Activated CD4-positive, alpha-beta T cell treated with anti-CD3 and anti-CD28 coated beads, Interleukin-2, amount 50 U/mL, for 24 hours (primary cell): ENCODE results near the gene TEKT3.

Experiments used
- DNase-seq, 2 donors: peaks; one replicate each; pipeline ENCODE4 v3.0.0-alpha.2; 2020; ENCODE audit warnings: low read depth in 1 of 2, low spot score in 1 of 2

Gene TEKT3

DNA sequence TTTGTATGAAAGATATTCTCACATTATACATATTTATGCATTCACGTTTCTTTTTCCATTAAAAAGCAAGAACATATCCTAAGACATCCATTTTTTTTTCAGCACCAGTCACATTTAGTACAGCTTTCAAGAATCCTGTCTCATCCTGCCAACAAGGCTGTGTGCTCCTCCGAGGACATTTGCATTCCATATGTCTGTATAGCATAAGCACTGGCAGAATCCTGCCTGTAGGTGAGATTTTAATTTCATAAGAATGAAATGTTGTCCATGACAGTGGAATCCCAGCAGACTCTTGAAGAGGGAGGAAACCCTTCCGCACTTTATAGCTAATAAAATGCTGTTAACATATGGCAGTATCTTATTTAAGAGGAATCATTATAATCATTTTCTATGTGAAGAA, 73.4 kb downstream of the TEKT3 start:
- no peak for DNase-seq

DNA sequence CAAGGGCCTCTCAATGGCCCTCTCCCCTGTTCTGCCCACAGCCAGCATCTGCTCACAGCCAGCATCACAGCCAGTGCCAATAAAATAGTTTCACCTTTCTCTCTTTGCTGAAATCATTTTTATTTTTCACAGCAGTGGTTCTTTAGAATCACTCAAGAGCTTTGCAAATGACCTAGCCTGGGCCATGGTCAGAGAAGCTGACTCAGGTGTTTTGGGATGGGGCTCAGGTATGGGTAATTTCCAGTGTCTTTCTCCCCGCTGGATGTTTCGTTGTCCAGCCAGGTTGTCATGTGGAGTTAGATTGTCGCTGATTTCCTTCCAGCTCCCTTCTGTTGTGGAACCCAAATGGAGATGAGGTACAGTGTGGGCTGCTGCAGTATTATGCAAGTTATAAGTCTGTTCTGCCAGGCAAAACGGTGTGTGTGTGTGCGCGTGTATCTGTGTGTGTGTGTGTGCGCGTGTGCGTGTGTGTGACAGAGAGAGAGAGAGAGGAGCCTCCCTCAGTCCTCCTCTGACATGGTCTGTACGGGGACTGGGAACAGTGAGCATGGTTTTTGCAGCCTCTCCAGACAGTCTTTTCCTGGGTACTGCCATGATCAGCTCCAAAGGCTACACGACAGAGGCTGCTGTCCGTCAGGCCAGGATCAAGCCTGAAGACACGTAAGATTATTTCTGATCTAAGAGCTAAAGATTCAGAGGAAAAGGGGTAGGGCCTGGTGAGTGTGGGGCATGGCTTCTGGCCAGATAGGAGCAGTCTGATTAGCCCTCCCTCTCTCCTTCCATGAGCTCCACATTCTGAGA, 74.9 kb downstream of the TEKT3 start:
- no peak for DNase-seq

GRCh38 chr17:15265131-15265530, 76.3 kb downstream of the TEKT3 start, which contains the start of gene PMP22:
PMP22 (minus strand) TSS chr17:15265326; CDS start chr17:15260727, 4,599 bp downstream.
- DNase-seq = no peak

GRCh38 chr17:15264542-15264941, 76.9 kb downstream of the TEKT3 start:
- DNase-seq = no peak

GRCh38 chr17:15263680-15264079, 77.7 kb downstream of the TEKT3 start:
- no peak for DNase-seq

- DNase-seq = no peak
Observed at GRCh38 chr17:15263206-15263579, 78.2 kb downstream of the TEKT3 start.

DNA sequence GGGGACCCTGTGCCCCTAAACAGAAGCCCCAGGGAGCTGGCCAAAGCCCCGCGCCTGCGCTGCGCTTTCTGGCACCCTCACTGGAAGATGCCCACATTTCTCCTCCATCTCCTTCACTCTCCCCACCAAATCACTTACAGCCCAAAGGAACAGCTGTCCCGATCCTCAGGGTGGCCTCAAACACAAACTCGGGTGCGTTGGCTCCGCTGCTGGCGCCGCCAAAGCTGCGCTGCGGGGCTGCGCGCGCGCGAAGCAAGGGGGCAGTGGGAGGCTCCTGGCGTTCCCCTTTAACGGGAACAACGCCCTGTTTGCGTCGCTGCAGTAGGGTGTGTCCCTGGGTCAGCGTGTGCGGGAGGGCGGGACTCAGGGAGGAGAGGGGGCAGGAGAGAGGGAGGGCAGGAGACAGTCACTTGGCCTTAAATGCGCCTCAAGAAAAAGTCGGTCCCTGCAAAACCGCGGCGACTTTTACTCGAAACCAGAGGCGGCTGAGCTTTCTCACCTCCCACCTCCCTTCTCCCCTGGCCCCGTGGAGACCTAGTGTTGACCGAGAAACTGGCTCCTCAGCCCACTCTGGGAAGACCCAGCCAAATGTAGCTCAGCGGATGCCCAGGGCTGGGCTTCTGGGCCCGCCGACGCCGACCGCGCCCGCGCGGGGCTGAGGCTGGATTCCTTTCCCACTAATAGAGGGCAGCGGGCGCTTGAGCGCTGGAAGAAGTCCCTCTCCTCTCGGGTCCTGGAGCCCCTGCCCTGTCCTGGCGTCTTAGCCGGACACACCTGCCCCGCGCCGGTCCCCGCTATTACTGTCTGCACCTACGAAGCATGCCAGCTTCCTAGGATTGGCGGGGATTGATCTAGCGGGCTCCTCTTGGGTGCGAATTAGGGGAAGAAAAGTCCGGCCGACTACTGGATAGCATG, 78.8 kb downstream of the TEKT3 start:
- DNase-seq = no peak

DNA sequence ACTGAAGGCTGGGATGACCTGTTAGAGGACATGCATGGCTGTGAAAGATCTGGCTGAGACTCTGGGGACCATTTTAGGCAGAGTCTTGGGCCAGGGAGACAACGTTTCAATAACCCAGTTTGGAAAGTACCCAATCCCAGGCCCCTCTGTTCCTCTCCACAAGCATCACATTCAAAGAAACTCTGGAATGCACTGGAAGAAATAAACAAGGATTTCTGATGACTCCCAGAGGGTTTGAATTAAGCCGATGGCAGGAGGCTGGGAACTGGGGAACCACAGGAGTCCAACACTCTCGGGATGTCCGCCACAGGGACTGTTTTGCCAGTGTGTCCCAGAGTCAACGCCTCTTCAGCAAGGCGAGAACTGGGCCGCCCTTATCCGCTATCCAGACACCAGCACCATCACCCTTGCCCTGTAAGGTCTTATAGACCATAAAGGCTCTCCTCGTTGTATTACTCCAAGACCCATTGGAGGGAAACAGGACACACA, 79.6 kb downstream of the TEKT3 start:
- DNase-seq = no peak

DNA sequence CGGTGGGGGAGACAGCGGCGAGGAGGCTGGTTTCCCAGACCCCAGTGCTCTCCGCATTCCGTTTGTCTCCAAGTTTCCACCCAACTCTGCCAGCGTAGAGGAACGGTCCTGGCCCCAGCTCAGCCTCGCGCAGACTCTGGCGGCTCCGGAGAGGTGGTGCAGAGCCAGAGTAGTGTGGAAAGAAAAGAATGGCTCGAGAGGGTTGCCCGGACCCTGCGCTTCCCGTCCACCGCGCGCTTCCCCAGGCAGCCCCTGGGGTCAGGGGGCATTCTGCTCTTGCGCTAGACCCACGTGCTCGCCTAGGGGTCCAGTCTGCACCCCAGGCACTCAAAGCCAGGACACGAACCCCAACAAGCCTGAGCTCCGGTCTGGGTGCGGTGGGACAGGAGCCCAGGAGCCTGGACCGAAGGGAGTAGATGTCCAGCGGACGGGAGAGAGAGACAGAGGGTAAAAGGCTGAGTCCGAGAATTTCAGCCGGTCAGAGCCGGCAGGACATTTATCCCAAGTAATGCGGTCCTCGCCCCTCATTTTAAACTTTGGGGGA, 80.1 kb downstream of the TEKT3 start:
- no peak for DNase-seq

DNA sequence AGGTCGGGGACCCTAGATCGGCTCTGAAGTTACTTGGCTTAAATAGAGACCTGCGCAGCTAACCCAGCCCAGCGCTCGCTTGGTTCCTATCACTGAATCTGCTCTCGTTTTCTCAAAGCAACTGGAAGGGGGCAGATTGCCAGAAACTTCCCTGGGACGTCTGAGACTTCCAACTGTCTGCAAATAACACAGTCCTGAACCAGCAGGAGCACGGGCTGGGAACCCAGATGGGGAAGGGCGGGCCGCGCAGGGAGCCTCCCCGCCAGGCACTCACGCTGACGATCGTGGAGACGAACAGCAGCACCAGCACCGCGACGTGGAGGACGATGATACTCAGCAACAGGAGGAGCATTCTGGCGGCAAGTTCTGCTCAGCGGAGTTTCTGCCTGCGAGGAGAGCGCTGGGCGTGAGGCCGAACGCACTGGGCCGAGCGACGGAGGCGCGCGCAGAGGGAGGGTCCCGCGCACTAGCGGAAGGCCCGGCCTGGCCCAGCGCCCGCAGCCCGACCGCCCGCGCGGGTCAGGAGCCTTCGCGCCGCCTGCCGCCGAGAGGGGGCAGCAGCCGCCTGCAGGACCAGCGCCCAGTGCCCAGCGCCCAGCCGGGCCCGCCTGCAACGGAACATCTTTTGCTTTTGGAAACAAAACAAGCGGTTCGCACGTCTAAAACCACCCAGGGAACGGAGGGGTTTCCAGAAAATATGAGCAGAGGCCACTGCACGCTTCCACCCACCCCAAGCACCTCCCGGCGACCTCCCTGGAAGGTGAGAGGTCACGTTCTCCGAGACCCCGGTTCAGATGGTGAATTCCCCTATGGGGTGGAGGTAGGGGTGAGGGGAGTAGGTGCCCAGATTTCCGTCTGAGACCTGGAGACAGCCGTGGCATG, 80.8 kb downstream of the TEKT3 start:
- peak; percentile 13 to 27 for DNase-seq

DNA sequence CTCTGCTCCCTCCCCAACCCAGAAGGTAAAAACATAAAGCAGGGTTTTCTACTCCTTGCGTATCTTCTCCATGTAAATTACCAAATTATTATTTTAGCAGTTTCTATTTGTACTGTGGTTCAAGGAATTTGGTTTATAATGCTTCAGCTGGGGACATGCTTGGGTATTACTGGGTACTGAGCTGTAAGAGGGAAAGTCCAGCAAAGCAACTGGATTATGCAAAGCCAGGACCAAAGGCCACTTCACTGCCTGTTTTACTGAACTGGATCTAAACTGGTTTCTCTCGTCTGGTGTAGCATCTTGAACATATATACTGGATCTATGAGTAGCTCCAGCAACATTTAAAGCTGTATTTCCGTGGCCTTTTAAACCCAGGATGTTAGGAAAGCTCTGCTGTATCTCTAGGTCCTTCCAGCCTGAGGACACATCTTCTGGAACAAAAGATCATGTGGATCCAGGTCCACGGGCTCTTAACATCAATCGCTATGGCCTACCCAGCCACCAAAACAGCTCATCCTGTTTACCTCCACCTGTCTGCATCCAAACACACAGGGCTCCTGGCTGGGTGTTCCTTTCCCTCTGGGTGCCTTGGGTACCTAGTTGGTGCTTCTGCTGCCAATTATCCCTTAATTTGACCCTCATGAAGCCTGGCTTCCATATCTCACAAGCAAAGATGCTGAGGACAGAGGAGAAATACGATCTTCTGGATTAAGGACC, 83.4 kb downstream of the TEKT3 start:
- DNase-seq = no peak

- peak; percentile 17 to 59 for DNase-seq
Observed at GRCh38 chr17:15257258-15257788, 84.1 kb downstream of the TEKT3 start.

DNA sequence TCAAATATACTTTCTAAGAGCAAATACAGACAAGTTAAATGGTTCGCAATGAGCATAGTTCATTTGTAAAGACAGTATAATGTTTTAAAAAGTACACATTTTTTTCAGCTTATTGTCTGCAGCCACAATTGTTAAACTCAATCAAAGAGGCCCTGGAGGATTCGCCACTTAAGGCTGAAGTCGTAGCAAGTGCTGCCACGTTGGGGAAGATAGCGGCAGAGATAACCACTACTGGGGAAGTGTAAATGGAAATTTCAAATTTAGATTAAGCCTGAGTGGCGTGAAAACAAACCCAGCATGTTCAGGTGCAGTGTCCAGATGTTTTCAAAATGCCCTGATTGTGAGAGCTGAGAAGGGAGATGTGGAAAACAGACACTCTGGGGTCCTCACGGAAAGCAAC, 84.7 kb downstream of the TEKT3 start:
- DNase-seq = no peak

DNA sequence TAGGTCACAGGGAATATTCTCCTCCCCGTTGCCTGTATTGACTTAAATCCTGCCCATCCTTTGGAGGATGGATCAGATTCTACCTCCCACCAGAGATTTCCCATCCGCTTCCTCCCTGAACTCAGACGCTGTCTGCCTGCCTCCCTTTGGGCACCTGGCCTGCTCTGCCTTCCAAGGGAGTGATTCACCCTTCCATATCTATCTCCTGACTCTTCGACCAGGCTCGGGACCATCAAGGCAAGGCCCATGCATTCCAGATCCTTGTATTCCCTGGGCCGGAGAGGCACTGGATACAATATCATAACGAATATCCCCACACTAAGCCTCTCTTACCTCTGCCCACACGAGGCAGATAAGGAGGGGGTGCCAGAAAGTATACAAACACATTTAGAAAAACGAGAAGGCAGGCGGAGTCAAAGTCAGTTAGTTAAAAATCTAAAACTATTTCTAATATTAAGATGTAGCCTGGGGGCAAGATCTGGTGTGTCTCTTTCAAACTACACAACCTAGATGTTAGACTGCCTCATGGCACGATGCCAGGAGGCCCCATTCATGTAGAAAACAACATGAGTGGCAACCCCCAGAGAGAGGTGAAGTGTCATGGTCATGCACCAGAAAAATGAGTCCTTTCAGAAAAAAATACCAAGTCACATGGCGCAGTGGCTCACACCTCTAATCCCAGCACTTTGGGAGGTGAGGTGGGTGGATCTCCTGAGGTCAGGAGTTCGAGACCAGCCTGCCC, 85.5 kb downstream of the TEKT3 start:
- no peak for DNase-seq
